GM12878 (cell line): ENCODE data around the gene ITCH. TPM values are rescaled to one million over a fixed set of nuclear protein-coding genes. Genes with fewer than 3 reads are reported as not detected.

ENCODE experiments used
- BCL11A ChIP-seq: IDR thresholded peaks from 2 replicates; pipeline ENCODE4 v1.6.1; 2011; ENCODE audit warnings: low read depth, low read length
- BHLHE40 ChIP-seq, 2 experiments: fragments of 450-650 bp in 1 of 2; IDR thresholded peaks; 2 replicates each; pipeline ENCODE4 v1.6.1; 2011 to 2017; ENCODE audit warnings: low read depth in 2 of 2, borderline replicate concordance in 1 of 2, improper control_type of control experiment in 1 of 2, low read length in 1 of 2, mild to moderate bottlenecking in 1 of 2
- BRCA1 ChIP-seq: IDR thresholded peaks from 2 replicates; pipeline ENCODE4 v1.6.1; 2011; ENCODE audit warnings: low read depth, low read length, improper control_type of control experiment
- CBX5 ChIP-seq: sonication (generic); IDR thresholded peaks from 2 replicates; pipeline ENCODE4 v1.6.1; 2016; ENCODE audit warnings: low read depth, moderate library complexity, mild to moderate bottlenecking, inconsistent platforms
- CHD1 ChIP-seq: IDR thresholded peaks from 2 replicates; pipeline ENCODE4 v1.6.1; 2012; ENCODE audit warnings: low read depth, low read length, improper control_type of control experiment
- CHD4 ChIP-seq: fragments of 200-600 bp; sonication (generic); IDR thresholded peaks from 2 replicates; pipeline ENCODE4 v1.6.1; 2016; ENCODE audit warnings: mild to moderate bottlenecking
- E2F4 ChIP-seq: IDR thresholded peaks from 2 replicates; pipeline ENCODE4 v1.6.1; 2012; ENCODE audit warnings: low read depth, low read length, improper control_type of control experiment
- E4F1 ChIP-seq: fragments of 450-650 bp; IDR thresholded peaks from 2 replicates; pipeline ENCODE4 v1.6.1; 2018; ENCODE audit warnings: borderline replicate concordance, mild to moderate bottlenecking; ENCODE audit not compliant: partially characterized antibody
- ESRRA ChIP-seq: IDR thresholded peaks from 2 replicates; pipeline ENCODE4 v1.6.1; 2012; ENCODE audit warnings: mild to moderate bottlenecking, low read length, improper control_type of control experiment
- ETV6 ChIP-seq, 2 experiments: fragments of 450-650 bp in 1 of 2; IDR thresholded peaks in 1 of 2; conservative IDR thresholded peaks in 1 of 2; 2 replicates each; pipeline ENCODE4 v1.6.1; 2014; ENCODE audit warnings: antibody characterized with exemption in 1 of 2, borderline replicate concordance in 1 of 2, low read depth in 1 of 2, mild to moderate bottlenecking in 1 of 2, moderate library complexity in 1 of 2
- IRF3 ChIP-seq: fragments of 450-650 bp; IDR thresholded peaks from 2 replicates; pipeline ENCODE4 v1.6.1; 2014; ENCODE audit warnings: mild to moderate bottlenecking
- KAT2A ChIP-seq: conservative IDR thresholded peaks from 2 replicates; pipeline ENCODE4 v1.6.1; 2011; ENCODE audit warnings: low read depth, low read length; ENCODE audit not compliant: control insufficient read depth
- NFYB ChIP-seq: IDR thresholded peaks from 2 replicates; pipeline ENCODE4 v1.6.1; 2011; ENCODE audit warnings: low read depth, mild to moderate bottlenecking, low read length, improper control_type of control experiment, moderate library complexity; ENCODE audit not compliant: insufficient read depth
- PKNOX1 ChIP-seq: fragments of 450-650 bp; IDR thresholded peaks from 2 replicates; pipeline ENCODE4 v1.6.1; 2016; ENCODE audit warnings: mild to moderate bottlenecking
- POU2F2 ChIP-seq: IDR thresholded peaks from 3 replicates; pipeline ENCODE4 v1.6.1; 2011; ENCODE audit warnings: low read depth, mild to moderate bottlenecking, low read length, borderline replicate concordance
- RB1 ChIP-seq: fragments of 450-650 bp; formaldehyde crosslinking; IDR thresholded peaks from 2 replicates; pipeline ENCODE4 v1.6.1; 2017; ENCODE audit warnings: mild to moderate bottlenecking, borderline replicate concordance
- RCOR1 ChIP-seq: conservative IDR thresholded peaks from 2 replicates; pipeline ENCODE4 v1.6.1; 2012; ENCODE audit warnings: low read depth, low read length, improper control_type of control experiment
- RFX5 ChIP-seq: IDR thresholded peaks from 2 replicates; pipeline ENCODE4 v1.6.1; 2011; ENCODE audit warnings: low read depth, low read length, improper control_type of control experiment
- STAT3 ChIP-seq: IDR thresholded peaks from 2 replicates; pipeline ENCODE4 v1.6.1; 2011; ENCODE audit warnings: low read depth, low read length, improper control_type of control experiment
- TARDBP ChIP-seq: IDR thresholded peaks from 2 replicates; pipeline ENCODE4 v1.6.1; 2016; ENCODE audit warnings: borderline replicate concordance
- TCF12 ChIP-seq: IDR thresholded peaks from 2 replicates; pipeline ENCODE4 v1.6.1; 2011; ENCODE audit warnings: low read depth, mild to moderate bottlenecking, low read length
- WRNIP1 ChIP-seq: IDR thresholded peaks from 2 replicates; pipeline ENCODE4 v1.6.1; 2011; ENCODE audit warnings: low read depth, low read length, improper control_type of control experiment, borderline replicate concordance
- YY1 ChIP-seq: IDR thresholded peaks from 2 replicates; pipeline ENCODE4 v1.6.1; 2011; ENCODE audit warnings: low read depth, mild to moderate bottlenecking, low read length
- ZNF24 ChIP-seq: fragments of 450-650 bp; IDR thresholded peaks from 2 replicates; pipeline ENCODE4 v1.6.1; 2017; ENCODE audit warnings: antibody characterized with exemption, mild to moderate bottlenecking
- ZNF384 ChIP-seq: IDR thresholded peaks from 2 replicates; pipeline ENCODE4 v1.6.1; 2012; ENCODE audit warnings: low read depth, mild to moderate bottlenecking, low read length, improper control_type of control experiment, borderline replicate concordance
- ZSCAN29 ChIP-seq: fragments of 450-650 bp; IDR thresholded peaks from 2 replicates; pipeline ENCODE4 v1.6.1; 2017; ENCODE audit warnings: mild to moderate bottlenecking, moderate library complexity
- polyA plus RNA-seq, 11 experiments: library from polyadenylated mRNA; depleted of rRNA in 4 of 11; unstranded in 6 of 11; stranded (reverse) in 5 of 11; fragments of >200 nt; fragmentation: Nextera tagmentation in 4 of 11; fragmentation: Illumina TruSeq in 1 of 11; extraction: Ambion mirVana in 4 of 11; extraction: Trizol in 1 of 11; gene quantifications; 1 replicate in 1 of 11; 2 replicates in 10 of 11; pipeline versions ENCODE4 v1.2.1 to v1.2.3, GENCODE V29; 2011 to 2016; ENCODE audit warnings: inconsistent platforms in 2 of 11, missing spikeins in 2 of 11, low read depth in 1 of 11
- total RNA-seq, 4 experiments: library from RNA; depleted of rRNA in 3 of 4; stranded (reverse); fragments of >200 nt in 3 of 4; fragmentation: Illumina TruSeq in 1 of 4; extraction: Trizol in 1 of 4; gene quantifications; 2 replicates each; pipeline versions ENCODE4 v1.2.1 to v1.2.3, GENCODE V29; 2013 to 2021

ITCH gene
- total and polyA plus RNA-seq, 10 of the 15 experiments (the other 5 are each of a cell fraction or from before 2014, with no cell fraction given): 7.5 to 46.1 (median 21.5) TPM

- TF ChIP-seq BCL11A (no peak), CHD1 (no peak), ZNF24 (no peak), IRF3 (no peak), ESRRA (no peak), CBX5 (no peak), KAT2A (no peak), WRNIP1 (no peak), BHLHE40 (IDR thresholded peaks at IDR 0.05; ENCODE audit: borderline replicate concordance in 1 of 2, low read depth in 2 of 2, low read length in 1 of 2) (peak in 1 of 2 experiments; percentile 62; a peak in 2 of 4 replicates), PKNOX1 (no peak), POU2F2 (no peak), ZNF384 (no peak), BRCA1 (peak; percentile 53; the same call in 1 of the 2 replicates), TCF12 (no peak), RCOR1 (no peak), TARDBP (no peak), STAT3 (no peak), RB1 (no peak), E2F4 (no peak), CHD4 (no peak), ETV6 (conservative IDR thresholded peaks at IDR 0.05 in 1 of 2, IDR thresholded peaks at IDR 0.05 in 1 of 2; ENCODE audit: borderline replicate concordance in 1 of 2, low read depth in 1 of 2) (no peak), RFX5 (no peak), E4F1 (no peak), NFYB (no peak), YY1 (no peak), ZSCAN29 (no peak)
Measured at GRCh38 chr20:34558320-34559218, 195.5 kb downstream of the ITCH start, which contains the start of gene MAP1LC3A (continued).
